Adrenal gland (tissue), 5 donors: ENCODE data around the gene WNT4.

ENCODE experiments used
- CTCF ChIP-seq, 6 experiments: fragments of 450-650 bp in 4 of 6; fragments of 200-600 bp in 2 of 6; sonication (generic) in 1 of 6; IDR thresholded peaks; 1 replicate in 5 of 6; 2 replicates in 1 of 6; pipeline versions ENCODE4 v1.5.1 to v1.8.0; 2016 to 2021; ENCODE audit warnings: antibody characterized with exemption in 6 of 6, mild to moderate bottlenecking in 2 of 6, moderate library complexity in 1 of 6
- POLR2A ChIP-seq, 2 donors: fragments of 450-650 bp; IDR thresholded peaks; one replicate each; pipeline ENCODE4 v1.6.1; 2017; ENCODE audit warnings: antibody characterized with exemption in 2 of 2, mild to moderate bottlenecking in 2 of 2, moderate library complexity in 1 of 2
- donor health status: DM: no; HTN: no; CAD: no.

GRCh38 chr1:22071511-22071910 lies 71.4 kb downstream of the WNT4 start:
- TF ChIP-seq CTCF (IDR thresholded peaks at IDR 0.05), result no peak
- no peak for TF ChIP-seq POLR2A (IDR thresholded peaks at IDR 0.05)
